ENCODE results near the gene LIF. TPM values are rescaled to one million over a fixed set of nuclear protein-coding genes. Genes with fewer than 3 reads are reported as not detected.

LIF gene
- polyA plus RNA-seq, 1 of the 3 experiments (the other 2 are of a cell fraction), result 24.6 TPM

DNA sequence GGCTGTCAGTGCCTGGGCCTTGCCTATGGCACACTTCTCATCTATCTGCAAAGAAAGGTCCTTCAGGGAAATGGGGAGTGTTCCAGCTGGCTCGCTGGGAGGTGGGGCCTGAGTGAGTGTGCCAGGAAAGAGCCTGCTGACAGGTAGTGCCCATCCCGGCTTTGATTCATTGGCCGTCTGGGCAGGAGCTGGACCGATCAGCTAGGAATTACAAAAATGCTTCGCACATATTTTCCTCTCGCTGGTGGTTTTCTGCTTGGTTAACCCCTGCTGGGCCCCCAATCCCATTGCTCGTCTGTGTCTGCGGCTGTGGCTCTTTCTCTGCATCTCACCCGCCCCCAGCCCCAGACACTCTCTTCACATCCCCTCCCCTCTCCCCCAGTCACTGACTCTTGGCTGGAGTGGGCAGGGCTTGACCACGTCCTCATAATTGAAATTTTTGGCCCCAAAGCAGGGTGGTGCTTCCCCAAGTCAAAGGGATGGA lies 10.8 kb downstream of the LIF start:
- H3K9ac ChIP-seq, result peak overlapping the region; percentile 30; the same call in 1 of the 2 replicates
- 20% methylated on average over 10 of the region's 10 CpGs for WGBS (ENCODE audit: low lambda C conversion rate)
- TF ChIP-seq, protein P1, sequence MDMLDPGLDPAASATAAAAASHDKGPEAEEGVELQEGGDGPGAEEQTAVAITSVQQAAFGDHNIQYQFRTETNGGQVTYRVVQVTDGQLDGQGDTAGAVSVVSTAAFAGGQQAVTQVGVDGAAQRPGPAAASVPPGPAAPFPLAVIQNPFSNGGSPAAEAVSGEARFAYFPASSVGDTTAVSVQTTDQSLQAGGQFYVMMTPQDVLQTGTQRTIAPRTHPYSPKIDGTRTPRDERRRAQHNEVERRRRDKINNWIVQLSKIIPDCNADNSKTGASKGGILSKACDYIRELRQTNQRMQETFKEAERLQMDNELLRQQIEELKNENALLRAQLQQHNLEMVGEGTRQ (IDR thresholded peaks at IDR 0.05; ENCODE audit: borderline replicate concordance, low read depth, low read length), result no peak
- TF ChIP-seq RCOR1 (IDR thresholded peaks at IDR 0.05; ENCODE audit: low read length) (no peak), MXI1 (IDR thresholded peaks at IDR 0.05; ENCODE audit: low read depth, low read length) (no peak), CTCF (IDR thresholded peaks at IDR 0.05) (no peak), EP300 (IDR thresholded peaks at IDR 0.05; ENCODE audit: borderline replicate concordance in 1 of 2, low read depth in 1 of 2, low read length in 1 of 2) (peak in 1 of 2 experiments; percentile 56; a peak in 1 of 4 replicates), SIN3A (IDR thresholded peaks at IDR 0.05; ENCODE audit: borderline replicate concordance, low read depth, low read length) (0 out of 2 replicates have a peak, but pooled peaks have one; percentile 34), TEAD4 (IDR thresholded peaks at IDR 0.05; ENCODE audit: borderline replicate concordance, insufficient read depth) (peak; percentile 89), JUND (IDR thresholded peaks at IDR 0.05) (no peak; the same call in 1 of the 2 replicates), TCF12 (IDR thresholded peaks at IDR 0.05) (peak; percentile 40), RXRA (IDR thresholded peaks at IDR 0.05; ENCODE audit: borderline replicate concordance, low read depth) (peak; percentile 2; the same call in 1 of the 2 replicates), POLR2AphosphoS5 (IDR thresholded peaks at IDR 0.05; ENCODE audit: low read depth, low read length) (no peak), FOSL2 (IDR thresholded peaks at IDR 0.05; ENCODE audit: borderline replicate concordance, low read depth) (peak; percentile 20; the same call in 1 of the 2 replicates), NFIC (IDR thresholded peaks at IDR 0.05; ENCODE audit: borderline replicate concordance) (peak; percentile 73)
- TF ChIP-seq, protein P2, sequence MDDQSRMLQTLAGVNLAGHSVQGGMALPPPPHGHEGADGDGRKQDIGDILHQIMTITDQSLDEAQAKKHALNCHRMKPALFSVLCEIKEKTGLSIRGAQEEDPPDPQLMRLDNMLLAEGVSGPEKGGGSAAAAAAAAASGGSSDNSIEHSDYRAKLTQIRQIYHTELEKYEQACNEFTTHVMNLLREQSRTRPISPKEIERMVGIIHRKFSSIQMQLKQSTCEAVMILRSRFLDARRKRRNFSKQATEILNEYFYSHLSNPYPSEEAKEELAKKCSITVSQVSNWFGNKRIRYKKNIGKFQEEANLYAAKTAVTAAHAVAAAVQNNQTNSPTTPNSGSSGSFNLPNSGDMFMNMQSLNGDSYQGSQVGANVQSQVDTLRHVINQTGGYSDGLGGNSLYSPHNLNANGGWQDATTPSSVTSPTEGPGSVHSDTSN (IDR thresholded peaks at IDR 0.05), result peak; percentile 92
- TF ChIP-seq, protein P3, sequence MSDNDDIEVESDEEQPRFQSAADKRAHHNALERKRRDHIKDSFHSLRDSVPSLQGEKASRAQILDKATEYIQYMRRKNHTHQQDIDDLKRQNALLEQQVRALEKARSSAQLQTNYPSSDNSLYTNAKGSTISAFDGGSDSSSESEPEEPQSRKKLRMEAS (IDR thresholded peaks at IDR 0.05; ENCODE audit: low read depth), result 0 out of 2 replicates have a peak, but pooled peaks have one; percentile 16
- TF ChIP-seq, protein P4, sequence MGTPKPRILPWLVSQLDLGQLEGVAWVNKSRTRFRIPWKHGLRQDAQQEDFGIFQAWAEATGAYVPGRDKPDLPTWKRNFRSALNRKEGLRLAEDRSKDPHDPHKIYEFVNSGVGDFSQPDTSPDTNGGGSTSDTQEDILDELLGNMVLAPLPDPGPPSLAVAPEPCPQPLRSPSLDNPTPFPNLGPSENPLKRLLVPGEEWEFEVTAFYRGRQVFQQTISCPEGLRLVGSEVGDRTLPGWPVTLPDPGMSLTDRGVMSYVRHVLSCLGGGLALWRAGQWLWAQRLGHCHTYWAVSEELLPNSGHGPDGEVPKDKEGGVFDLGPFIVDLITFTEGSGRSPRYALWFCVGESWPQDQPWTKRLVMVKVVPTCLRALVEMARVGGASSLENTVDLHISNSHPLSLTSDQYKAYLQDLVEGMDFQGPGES (IDR thresholded peaks at IDR 0.05; ENCODE audit: low read depth, low read length), result no peak

More for the DNA sequence above, 10.8 kb downstream of the LIF start:
- Histone ChIP-seq H3K4me2 (no peak overlapping the region), H3K27ac (ENCODE audit: low read depth in 2 of 2, low read length in 1 of 2) (peak overlapping the region; percentile 37 to 76; a peak in 3 of 4 replicates), H3K27me3 (ENCODE audit: insufficient read depth) (no peaks in the 10 kb centered on the region), H3K36me3 (replicated peaks in 1 of 2; ENCODE audit: control insufficient read depth in 1 of 2, insufficient read depth in 2 of 2, low read length in 1 of 2) (no peaks in the 10 kb centered on the region), H4K20me1 (ENCODE audit: insufficient read depth) (no peaks in the 10 kb centered on the region), H3F3A (replicated peaks; ENCODE audit: insufficient read depth) (no peaks in the 10 kb centered on the region), H3K79me2 (ENCODE audit: insufficient read depth) (no peaks in the 10 kb centered on the region), H3K4me1 (ENCODE audit: control insufficient read depth in 1 of 2, insufficient read depth in 2 of 2, low read depth in 1 of 2, low read length in 1 of 2) (peaks cover 5 to 14% of the 10 kb centered on the region in 2 experiments; a peak in 3 of 4 replicates), H3K9me3 (no peaks in the 10 kb centered on the region), H3K9me2 (no peaks in the 10 kb centered on the region), H2AFZ (ENCODE audit: low read depth) (peak overlapping the region; percentile 50; the same call in 1 of the 2 replicates), H3K4me3 (ENCODE audit: low read depth in 2 of 2, low read length in 1 of 2) (no peak overlapping the region)
- ChIA-PET POLR2A (no interaction called here), CTCF (interaction anchor here (1.0 to 1.3 kb wide), 3 partner anchors 14 to 28 kb away, joined by 3 read pairs; no protein-coding TSS in a partner anchor)
- DNase-seq, result no peak

All from SK-N-SH (cell line).